Activated naive CD4-positive, alpha-beta T cell treated with anti-CD3 and anti-CD28 coated beads, Interleukin-2, amount 50 U/mL, for 72 hours (primary cell): Measurements from ENCODE around the gene TIFAB. TPM values are rescaled to one million over a fixed set of nuclear protein-coding genes. Genes with fewer than 3 reads are reported as not detected.

Experiments used
- ATAC-seq, 2 donors: fragments of 150-1000 bp; cut with Tn5 transposase; 2 replicates each; pipeline ENCODE4 v1.10.0; 2021; ENCODE audit warnings: mild to moderate bottlenecking in 2 of 2, moderate library complexity in 2 of 2
- DNase-seq, 2 donors: peaks; one replicate each; pipeline ENCODE4 v3.0.0; 2021 to 2022; ENCODE audit warnings: low spot score in 2 of 2
- H3K27ac Mint-ChIP-seq, 2 donors: one replicate each; pipeline ENCODE4 v1.8.0; 2022; ENCODE audit warnings: mild to moderate bottlenecking in 2 of 2, mixed read lengths in 2 of 2
- H3K36me3 Mint-ChIP-seq, 2 donors: one replicate each; pipeline ENCODE4 v1.8.0; 2022; ENCODE audit warnings: mixed read lengths in 2 of 2
- H3K9me3 Mint-ChIP-seq, 2 donors: one replicate each; pipeline ENCODE4 v1.8.0; 2022; ENCODE audit warnings: mixed read lengths in 2 of 2
- total RNA-seq, 2 donors: library from RNA; stranded (reverse); gene quantifications; one replicate each; pipeline ENCODE4 v1.2.3, GENCODE V29; 2022

The TIFAB gene
- total RNA-seq, 2 donors from 2014 or later: not detected

DNA sequence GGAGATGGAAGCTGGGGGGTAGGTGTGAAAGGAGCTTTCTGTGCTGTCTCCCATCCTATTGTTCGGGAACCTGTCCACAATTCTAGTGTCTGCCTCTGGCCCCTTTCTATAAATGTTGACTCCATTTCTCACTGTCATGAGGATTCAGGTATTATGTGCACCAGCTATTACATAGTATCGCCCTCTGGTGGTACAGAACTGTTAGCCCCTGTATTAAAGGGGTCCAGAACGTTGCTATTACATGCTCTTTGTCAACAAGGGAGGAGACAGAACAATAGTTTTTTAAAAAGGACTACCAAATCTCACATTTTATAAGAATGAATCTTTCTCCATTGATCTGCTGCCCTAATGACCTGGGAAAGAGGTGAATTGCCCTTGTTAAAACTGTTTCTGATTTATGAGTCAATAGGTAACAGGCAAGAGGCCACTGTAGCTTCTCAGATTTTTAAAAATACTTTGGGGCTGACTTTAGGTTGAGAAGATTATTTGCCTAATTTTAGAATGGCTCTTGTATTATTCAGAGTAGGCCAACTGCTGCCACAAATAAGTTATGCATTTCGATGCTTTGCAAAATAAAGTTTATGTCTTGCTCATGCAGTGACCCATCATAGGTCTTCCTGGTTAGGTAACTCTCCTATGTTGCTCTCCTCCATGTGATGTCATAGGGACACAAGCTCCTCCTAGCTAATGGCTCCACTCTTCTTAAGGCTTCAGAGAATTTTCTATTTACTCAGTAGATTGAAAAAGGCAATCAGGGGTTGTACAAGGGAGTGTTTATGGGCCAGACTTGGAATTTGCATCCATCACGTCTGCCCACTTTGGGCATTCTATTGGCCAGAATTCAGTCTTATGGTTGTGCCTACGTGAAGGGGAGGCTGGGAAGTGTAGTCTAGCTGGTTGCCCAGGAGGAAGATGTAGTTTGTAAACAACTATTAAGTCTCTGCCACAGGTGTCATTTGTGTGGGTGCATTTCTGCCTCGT lies 25.8 kb downstream of the TIFAB start:
- Mint-ChIP-seq H3K9me3 (no peaks in the 10 kb centered on the region), H3K27ac (no peak overlapping the region), H3K36me3 (no peaks in the 10 kb centered on the region)
- ATAC-seq (peak; percentile 77 to 87), DNase-seq (peak in 1 of 2 donors; percentile 27)

DNA sequence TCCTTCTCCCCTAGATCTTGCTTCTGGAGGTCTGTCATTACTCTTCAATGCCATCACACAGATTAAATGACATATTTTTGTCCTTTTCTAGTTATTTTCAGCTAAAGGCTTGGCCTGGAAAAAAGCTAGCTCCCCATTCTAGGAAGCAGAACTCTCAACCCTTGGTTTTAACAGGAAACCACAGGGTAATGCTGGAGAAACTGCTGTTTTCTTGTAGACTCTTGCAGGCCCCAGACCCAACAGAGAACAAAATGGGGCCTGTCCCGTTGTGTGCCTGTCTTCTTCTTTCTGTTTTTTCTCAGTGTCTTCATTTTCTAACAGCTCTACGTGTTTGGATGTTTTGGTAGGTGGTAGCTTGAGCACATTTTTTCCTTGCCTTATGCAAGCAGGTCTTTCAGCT lies 26.5 kb downstream of the TIFAB start:
- H3K36me3 Mint-ChIP-seq: no peaks in the 10 kb centered on the region
- ATAC-seq: no peak
- DNase-seq: no peak
- no peak overlapping the region for H3K27ac Mint-ChIP-seq
- no peaks in the 10 kb centered on the region for H3K9me3 Mint-ChIP-seq

DNA sequence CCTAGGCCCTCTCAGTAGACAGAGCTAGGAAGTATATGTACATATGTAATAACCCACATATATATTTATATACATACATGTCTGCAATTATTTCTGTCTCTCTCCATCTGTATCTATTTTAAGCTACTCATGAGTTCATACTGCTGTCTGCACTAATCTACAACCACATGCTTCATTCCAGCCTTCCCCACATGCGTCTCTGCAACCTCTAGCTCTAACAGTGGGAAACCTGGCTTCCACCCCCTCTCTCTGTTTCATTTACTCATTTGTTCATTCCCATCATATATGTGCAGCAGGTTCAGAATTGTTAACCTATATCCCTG lies 28.3 kb downstream of the TIFAB start:
- no peak for DNase-seq
- H3K36me3 Mint-ChIP-seq: peaks cover 0 to 8% of the 10 kb centered on the region in 2 donors
- ATAC-seq: no peak
- H3K27ac Mint-ChIP-seq: no peak overlapping the region
- peaks cover 6 to 7% of the 10 kb centered on the region in 2 donors for H3K9me3 Mint-ChIP-seq

DNA sequence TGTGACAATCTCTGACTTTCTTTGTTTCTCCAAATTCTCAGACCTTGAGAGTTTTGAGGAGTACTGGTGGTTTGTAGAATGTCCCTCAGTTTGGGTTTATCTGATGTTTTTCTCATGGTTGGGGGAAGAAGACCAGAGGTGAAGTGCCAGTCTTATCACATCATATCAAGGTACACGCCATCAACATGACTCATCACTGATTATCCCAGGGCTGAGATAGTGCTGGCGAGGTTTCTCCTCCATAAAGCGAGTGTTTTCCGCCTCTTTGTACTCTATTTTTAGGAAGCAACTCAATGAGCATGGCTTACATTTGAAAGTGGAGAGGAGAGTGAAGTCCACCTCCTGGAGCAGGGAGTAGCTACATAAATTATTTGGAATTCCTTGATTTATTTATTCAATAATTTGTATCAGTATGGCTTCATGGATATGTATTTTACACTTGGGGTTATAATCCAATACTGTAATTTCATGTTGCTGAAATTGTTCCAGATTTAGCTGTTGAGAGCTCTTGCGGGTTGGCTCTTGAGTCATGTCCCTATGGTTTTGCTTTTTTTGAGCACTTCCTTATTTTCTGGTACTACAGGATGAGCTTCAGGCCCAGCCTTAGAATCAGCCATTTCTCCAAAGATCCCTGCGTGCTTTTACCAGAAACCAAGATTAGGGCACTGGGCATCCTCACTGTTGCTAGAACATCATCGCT lies 28.9 kb downstream of the TIFAB start:
- Mint-ChIP-seq H3K36me3 (peaks cover 0 to 8% of the 10 kb centered on the region in 2 donors), H3K9me3 (peaks cover 6 to 7% of the 10 kb centered on the region in 2 donors)
- ATAC-seq: no peak

DNA sequence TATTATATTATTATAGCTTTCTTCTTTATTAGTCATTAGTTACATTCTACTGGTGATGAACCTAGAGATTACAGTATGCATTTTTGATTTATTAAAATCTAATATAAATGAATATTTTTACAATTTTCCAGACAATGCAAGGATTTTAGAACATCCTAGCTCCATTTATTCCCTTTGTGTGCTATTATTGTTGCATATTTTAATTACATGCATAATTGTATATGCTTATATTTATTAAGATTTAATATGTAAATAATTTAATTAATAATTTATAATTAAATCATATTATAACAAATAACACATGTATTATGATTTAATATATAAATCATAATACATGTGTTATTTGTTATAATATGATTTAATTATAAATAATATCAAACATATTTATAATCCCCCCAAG lies 29.7 kb downstream of the TIFAB start:
- H3K9me3 Mint-ChIP-seq: peaks cover 6 to 7% of the 10 kb centered on the region in 2 donors
- peaks cover 0 to 8% of the 10 kb centered on the region in 2 donors for H3K36me3 Mint-ChIP-seq
- no peak overlapping the region for H3K27ac Mint-ChIP-seq
- DNase-seq (no peak), ATAC-seq (no peak)

More for the DNA sequence above, 28.9 kb downstream of the TIFAB start:
- H3K27ac Mint-ChIP-seq: no peak overlapping the region
- no peak for DNase-seq

DNA sequence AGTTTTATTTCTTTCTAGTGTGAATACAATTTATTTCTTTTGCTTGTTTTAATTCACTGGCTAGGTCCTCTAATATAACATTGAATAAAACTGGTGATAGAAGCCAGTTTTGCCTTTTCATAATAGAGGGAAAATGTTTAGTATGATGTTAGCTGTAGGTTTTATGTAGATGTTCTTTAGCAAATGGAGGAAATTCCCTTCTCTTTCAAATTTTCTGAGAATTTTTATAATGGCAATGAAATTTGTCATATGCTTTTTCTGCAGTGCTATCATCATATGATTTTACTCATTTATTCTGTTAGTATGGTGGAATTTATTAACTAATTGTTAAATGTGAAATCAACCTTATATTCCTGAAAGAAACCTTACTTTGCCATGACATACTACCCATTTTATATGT lies 35.1 kb downstream of the TIFAB start:
- Mint-ChIP-seq H3K36me3 (peaks cover 0 to 8% of the 10 kb centered on the region in 2 donors), H3K27ac (no peak overlapping the region), H3K9me3 (peaks cover 6 to 7% of the 10 kb centered on the region in 2 donors)
- ATAC-seq (no peak), DNase-seq (no peak)

DNA sequence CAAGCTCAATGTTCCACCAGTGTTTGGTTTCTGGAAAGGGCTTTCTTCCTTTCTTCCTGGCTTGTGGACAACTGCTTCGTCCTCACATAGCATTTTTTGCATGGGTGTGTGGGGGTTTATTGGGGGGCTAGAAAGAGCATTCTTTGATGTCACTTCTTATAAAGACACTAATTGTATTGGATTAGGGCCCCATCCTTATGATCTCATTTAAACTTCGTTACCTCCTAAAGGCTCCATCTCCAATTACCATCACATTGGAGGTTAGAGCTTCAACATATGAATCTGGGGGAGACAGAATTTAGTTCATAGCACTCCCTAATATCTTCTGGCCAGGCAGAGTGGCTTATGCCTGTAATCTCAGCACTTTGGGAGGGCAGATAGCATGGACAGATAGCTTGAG lies 47.1 kb downstream of the TIFAB start:
- ATAC-seq (no peak), DNase-seq (no peak)
- Mint-ChIP-seq H3K9me3 (no peaks in the 10 kb centered on the region), H3K27ac (no peak overlapping the region), H3K36me3 (peaks cover 0 to 6% of the 10 kb centered on the region in 2 donors)

DNA sequence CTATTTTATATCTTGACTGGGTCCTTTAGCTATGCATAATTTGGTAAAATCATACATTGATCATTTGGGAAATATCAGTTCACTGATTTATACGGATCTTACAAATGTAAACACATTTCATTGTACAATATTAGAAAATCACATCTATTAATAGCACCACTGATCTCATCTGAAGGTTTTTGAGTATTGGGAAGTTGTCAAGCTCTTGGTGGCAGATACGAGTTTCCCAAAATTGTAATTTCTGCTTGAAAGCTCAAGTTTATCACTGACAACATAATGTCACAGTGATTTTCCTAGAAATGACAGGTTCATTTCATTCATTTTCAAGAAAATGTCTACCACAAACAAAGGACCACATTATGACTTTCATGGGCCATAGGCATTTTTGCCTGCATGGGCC lies 50.1 kb downstream of the TIFAB start:
- Mint-ChIP-seq H3K9me3 (no peaks in the 10 kb centered on the region), H3K36me3 (peaks cover 6 to 12% of the 10 kb centered on the region in 2 donors), H3K27ac (no peak overlapping the region)
- DNase-seq (no peak), ATAC-seq (no peak)

DNA sequence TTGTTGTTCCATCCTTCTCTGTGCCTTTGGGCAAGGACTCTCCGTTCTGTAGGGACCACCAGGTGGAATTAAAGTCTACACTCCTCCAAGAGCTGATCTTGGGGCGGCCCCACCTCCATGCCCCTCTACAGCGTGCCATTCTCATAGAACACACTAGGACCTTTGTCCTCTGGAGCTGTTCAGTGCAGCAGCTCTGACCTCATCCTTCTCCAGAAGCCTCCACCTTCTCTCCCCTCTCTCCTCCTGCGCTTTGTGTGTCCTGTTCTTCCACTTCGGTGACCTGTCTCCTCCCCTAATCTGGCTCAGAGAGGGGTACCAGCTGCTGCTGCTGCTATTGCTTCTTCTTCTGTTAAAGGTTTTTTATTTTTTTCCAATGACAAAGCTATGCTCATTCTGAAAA lies 51.3 kb downstream of the TIFAB start:
- DNase-seq: no peak
- no peak for ATAC-seq
- Mint-ChIP-seq H3K9me3 (no peaks in the 10 kb centered on the region), H3K36me3 (peaks cover 6 to 12% of the 10 kb centered on the region in 2 donors), H3K27ac (no peak overlapping the region)

DNA sequence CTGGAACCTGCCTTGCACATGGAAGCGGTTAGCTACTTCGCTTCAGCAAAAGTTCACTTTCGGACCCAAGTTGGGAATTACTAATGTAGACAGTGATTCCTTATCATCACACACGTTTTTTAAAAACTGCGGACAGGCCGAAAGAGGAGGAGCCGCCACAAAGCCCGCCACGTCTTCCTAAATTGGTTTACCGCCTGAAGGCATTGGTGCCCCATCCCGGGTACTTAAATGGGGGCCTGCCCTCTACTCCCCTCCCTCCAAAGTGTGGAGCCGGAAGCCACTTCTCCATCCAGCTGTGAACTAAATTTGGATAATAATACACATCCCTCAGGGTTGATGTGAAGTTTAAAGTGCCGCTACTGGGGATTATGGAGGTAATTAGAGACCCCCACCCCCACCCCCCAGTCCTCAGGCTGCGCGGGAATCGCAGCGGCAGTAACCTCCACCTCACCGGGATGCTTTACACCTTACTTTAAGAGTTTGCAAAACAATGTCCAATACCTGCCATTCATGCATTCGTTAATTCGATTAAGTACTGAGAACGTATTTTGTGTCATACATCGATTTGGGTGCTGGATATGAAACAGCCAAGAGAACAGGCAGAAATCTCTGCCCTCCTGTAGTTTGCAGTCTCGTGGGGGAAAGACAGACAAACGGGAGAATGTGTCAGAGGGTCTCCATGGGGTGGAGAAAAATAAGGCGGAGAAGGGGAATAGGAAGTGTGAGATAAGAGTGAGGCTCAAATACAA lies 52.2 kb downstream of the TIFAB start:
- ATAC-seq: no peak
- no peak for DNase-seq
- H3K36me3 Mint-ChIP-seq: peaks cover 6 to 12% of the 10 kb centered on the region in 2 donors
- no peaks in the 10 kb centered on the region for H3K9me3 Mint-ChIP-seq
- peak overlapping the region; percentile 94 to 98 for H3K27ac Mint-ChIP-seq

DNA sequence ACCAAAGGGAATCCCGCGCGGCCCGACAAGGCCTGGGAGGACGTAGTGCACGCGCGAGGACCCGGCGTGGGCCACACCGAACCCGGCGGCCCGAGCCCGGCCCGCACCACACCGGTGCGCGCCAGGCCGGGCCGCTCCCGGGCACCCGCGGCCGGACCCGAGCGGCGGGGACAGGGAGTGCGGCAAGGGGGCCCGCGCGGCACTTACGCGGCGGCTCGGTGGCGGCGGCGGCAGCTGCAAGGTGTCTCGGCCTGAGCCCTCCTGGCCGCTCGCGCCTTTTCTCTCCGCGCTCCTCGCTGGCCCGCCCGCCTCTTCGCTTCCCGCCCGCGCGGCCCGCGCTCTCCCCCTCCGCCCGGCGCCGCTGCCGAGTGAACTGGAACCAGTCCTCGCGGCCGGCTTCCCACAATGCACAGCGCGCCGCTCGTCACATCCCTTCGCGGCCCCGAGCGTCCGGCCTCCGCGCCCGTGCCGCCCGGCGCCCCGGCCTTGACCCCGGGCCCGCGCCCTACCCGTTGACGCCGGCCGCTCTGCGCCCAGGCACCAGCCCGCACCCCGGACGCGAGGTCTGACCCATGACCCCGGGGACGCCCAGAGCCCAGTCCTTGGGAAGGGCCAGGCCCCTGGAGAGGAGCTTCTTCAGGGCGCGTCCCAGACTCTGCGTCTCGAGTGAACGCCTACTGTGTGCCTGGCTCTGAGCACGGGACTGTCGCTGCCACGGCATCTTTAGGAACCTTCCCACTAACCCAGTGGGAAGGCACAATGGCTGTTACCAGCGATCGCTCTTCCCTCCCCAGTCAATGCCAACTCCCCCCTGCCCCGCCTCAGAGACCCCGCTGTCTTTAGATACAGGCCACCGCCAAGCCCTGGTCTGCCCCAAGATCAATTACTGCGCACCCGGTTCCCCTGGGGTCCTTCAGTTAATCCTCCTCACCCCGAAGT lies 53.0 kb downstream of the TIFAB start, which contains the start of gene MACROH2A1:
TSS of gene MACROH2A1 (minus strand) at position 377 of the 939 bp plus-strand sequence. CDS start 10,138 bp downstream, outside the sequence.
- peaks cover under 1 to 12% of the 10 kb centered on the region in 2 donors for H3K36me3 Mint-ChIP-seq
- no peaks in the 10 kb centered on the region for H3K9me3 Mint-ChIP-seq
- H3K27ac Mint-ChIP-seq: peak within 1 kb of the TSS; percentile 94 to 98
- DNase-seq: peak; percentile 83
- peak; percentile 88 to 92 for ATAC-seq

DNA sequence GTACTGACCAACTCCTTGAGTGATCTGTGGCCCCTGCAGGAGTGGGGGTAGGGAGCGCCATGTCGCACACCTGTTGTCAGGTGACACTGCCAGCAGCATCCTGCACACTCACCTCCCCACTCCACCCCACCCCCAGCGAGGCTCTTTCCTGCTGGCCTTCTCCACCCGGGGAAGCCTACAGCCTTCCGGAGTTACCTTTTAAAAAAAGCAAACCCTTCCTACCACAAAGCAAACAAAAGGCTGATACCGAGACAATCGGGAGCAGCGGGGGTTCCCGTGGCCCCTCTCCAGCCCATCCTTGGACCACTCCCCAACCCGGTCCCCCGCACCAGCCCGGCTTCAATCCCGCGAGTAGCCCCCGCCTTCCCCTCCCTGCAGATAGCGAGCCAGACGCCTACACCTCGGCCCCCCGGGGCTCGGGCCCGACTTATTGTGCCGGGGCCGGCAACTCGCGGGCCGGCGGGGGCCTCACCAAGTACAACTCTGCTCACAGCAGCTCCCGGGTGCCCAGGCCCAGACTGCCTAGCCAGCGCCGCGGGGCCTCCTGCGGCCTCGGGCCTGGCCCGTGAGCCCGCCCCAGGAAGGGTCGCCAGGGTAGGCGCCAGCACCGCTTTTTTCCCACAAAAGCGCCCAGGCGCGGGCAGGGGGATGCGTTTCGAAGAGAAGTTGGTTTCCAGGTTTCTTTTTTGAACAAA lies 53.8 kb downstream of the TIFAB start:
- ATAC-seq: peak; percentile 46 to 49
- Mint-ChIP-seq H3K36me3 (peaks cover 0 to 12% of the 10 kb centered on the region in 2 donors), H3K9me3 (no peaks in the 10 kb centered on the region), H3K27ac (peak overlapping the region; percentile 94 to 96)
- peak in 1 of 2 donors; percentile 46 for DNase-seq
